ENCODE results near the gene LKAAEAR1.

LKAAEAR1 gene

DNA sequence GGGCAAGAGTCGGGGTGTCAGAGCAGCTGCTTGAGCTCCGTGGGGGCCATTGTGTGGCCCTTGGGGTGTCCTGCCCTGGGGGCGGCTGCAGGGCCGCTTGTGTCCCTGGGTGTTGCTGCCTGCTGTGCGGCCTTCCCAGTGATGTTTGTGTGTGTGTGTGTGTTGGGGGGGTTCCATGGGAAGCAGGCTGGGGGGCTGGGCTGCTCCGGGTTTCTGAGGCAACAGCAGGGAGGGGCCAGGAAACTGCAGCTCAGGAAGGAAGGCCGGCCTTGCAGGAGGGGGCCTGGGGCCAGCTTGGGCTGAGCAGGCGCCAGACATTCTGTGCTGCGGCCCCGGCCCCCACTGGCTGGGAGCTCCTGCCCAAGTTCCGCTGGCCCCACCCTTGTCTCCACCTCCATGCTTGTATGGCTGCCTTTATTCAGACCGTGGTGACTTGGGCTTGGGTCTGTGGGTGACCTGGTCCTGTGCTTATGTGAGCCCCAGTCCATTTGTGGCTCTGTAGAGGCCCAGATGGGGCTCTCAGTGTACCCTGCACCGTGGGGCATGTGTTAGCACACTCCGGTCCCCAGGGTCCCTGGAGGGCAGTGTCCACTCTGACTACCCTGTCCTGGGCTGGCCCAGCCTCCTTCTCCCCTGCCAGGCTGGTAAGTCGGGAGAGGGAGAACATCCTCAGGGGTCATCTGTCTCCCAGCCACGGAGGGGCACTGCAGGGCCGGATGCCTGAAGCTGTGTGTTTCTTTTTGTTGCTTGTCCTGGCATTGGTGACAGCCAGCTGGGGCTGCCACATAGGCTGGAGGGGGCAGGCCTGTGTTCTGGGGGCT is 30.1 kb downstream of the LKAAEAR1 start:
- no peaks in the 10 kb centered on the region for H3K36me3 Mint-ChIP-seq (ENCODE audit: low read depth)
- peaks cover 17% of the 10 kb centered on the region for H3K27me3 Mint-ChIP-seq (ENCODE audit: low read depth)
- H3K4me3 Mint-ChIP-seq = no peak overlapping the region
- no peak for DNase-seq (ENCODE audit: low spot score)
- H3K9me3 Mint-ChIP-seq = no peaks in the 10 kb centered on the region
- H3K4me1 Mint-ChIP-seq (ENCODE audit: low read depth) = peaks cover 11% of the 10 kb centered on the region
- no peak overlapping the region for H3K27ac Mint-ChIP-seq

DNA sequence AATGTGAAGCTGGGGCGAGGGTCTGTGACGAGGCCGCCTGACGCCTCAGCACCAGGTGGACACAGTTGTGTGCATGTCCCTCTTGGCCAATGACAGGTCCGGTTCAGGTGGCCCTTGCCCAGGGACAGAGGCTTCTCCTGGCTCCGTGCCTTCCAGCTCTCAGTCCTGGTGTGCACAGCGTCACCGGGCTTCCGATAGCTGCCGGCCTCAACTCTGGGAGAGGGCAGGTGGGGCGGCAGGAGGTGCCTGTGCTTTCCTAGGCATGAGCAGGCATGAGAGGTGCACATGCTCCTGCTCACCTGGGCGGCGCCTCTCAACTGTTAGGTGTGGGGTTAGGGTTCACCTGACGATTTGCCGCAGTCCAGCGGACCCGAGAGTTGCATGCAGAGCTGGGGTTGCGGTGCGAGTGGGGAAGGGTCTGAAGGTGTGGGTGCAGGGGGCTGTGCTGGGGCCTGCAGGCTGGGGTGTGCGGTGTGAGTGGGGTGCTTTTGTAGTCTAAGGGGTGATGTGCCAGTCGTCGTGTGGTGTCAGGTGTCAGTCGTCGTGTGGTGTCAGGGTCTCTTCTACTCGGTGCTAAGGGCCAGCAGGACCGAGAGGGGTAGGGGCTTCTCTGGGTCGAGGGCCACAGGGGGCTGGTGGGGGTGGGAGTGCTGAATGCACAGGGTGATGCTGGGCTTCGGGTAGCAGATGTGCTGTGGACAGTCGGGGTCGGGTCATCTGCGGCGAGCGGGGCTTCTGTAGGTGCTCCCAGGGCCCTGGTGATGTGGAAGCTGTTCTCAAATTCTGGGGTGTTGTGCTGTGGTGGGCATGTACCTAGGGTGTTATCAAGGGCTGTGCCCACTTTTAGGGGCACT is 31.0 kb downstream of the LKAAEAR1 start:
- H3K4me3 Mint-ChIP-seq = no peak overlapping the region
- no peaks in the 10 kb centered on the region for H3K36me3 Mint-ChIP-seq (ENCODE audit: low read depth)
- H3K4me1 Mint-ChIP-seq (ENCODE audit: low read depth) = peaks cover 10% of the 10 kb centered on the region
- peak overlapping the region; percentile 19 for H3K27ac Mint-ChIP-seq
- H3K9me3 Mint-ChIP-seq = no peaks in the 10 kb centered on the region
- no peak for DNase-seq (ENCODE audit: low spot score)
- peaks cover 18% of the 10 kb centered on the region for H3K27me3 Mint-ChIP-seq (ENCODE audit: low read depth)

DNA sequence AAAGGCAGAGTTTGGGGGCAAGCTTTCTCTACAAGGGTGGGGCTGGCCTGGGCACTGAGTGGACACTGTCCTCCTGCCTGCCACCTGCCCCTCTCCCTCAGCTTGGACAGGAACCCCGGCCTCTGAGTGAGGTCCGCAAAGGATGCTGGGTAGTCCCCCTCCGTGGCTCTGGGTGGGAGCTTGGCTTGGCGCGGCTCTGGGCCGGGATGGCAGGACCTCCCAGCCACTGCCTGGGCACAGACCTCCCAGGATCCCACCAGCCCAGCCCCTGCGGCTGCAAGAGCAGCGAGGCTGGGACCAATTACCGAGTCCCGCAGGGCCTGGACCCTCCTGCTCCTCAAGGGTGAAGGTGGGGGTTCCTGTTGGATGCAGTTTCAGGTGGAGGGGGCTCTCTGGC is 31.9 kb downstream of the LKAAEAR1 start:
- H3K4me1 Mint-ChIP-seq (ENCODE audit: low read depth) = peaks cover 8% of the 10 kb centered on the region
- H3K36me3 Mint-ChIP-seq (ENCODE audit: low read depth) = no peaks in the 10 kb centered on the region
- H3K4me3 Mint-ChIP-seq = no peak overlapping the region
- no peaks in the 10 kb centered on the region for H3K9me3 Mint-ChIP-seq
- no peak for DNase-seq (ENCODE audit: low spot score)
- H3K27me3 Mint-ChIP-seq (ENCODE audit: low read depth) = peaks cover 24% of the 10 kb centered on the region
- no peak overlapping the region for H3K27ac Mint-ChIP-seq

DNA sequence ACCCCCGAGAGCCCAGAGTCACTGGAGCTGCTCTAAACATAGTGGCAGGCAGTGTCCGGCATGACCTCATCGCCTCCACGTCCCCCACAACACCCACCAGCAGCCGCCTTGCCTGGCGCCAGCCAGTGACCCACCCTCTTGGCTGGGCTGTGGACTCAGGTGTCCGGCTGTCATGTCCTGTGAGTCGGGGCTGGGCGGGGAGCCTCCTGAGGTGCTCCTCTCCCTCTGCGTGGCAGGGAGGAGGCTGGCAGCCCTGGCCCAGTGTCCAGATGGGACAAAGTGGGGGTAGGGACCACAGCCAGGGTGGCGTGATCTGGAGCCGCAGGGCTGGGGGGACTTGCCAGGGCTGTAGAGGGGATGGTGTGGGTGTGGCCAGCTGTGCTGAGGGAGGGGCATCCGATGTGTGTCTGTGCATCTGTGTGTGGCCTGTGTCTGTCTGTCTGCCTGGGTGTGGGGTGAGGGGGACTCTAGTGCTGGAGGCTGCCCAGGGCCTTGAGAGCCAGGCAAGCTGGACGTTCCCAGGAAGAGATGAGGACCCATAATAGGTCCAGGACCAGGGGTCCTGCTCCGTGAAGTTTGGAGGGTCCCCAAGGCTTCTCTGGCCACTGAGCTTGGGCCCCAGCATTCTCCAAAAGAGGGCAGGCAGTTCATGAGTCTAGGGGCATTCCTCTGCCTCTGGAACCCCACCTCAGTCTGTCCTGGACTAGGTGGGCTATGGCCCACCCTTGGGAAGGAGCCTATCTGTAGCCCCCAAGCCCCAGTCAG is 32.5 kb downstream of the LKAAEAR1 start:
- H3K36me3 Mint-ChIP-seq (ENCODE audit: low read depth) = no peaks in the 10 kb centered on the region
- peaks cover 30% of the 10 kb centered on the region for H3K27me3 Mint-ChIP-seq (ENCODE audit: low read depth)
- no peak overlapping the region for H3K27ac Mint-ChIP-seq
- DNase-seq (ENCODE audit: low spot score) = no peak
- peaks cover 4% of the 10 kb centered on the region for H3K4me1 Mint-ChIP-seq (ENCODE audit: low read depth)
- no peaks in the 10 kb centered on the region for H3K9me3 Mint-ChIP-seq
- H3K4me3 Mint-ChIP-seq = no peak overlapping the region

DNA sequence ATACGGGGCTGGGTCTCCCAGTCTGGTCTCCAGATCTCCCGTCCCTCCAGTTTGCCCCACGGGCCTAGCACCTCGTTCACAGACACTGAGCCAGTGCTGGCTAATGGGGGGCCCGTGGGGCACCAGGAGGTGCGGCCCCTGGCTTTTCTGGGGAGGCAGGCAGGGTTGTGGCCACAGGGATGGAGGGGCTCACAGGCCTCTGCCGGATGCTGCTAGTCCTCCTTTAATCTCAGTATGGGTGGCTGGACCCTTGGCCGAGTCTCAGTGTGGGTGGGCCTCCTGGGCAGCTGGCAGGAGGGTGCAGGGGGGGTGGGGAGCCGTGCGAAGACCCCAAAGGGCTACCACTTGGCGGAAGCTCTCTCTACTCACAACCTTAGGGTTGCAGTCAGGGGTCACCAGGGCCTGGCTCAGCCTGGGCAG is 33.2 kb downstream of the LKAAEAR1 start:
- Mint-ChIP-seq H3K4me1 (ENCODE audit: low read depth) (peaks cover 6% of the 10 kb centered on the region), H3K4me3 (no peak overlapping the region), H3K27ac (no peak overlapping the region), H3K27me3 (ENCODE audit: low read depth) (peaks cover 37% of the 10 kb centered on the region), H3K36me3 (ENCODE audit: low read depth) (no peaks in the 10 kb centered on the region), H3K9me3 (no peaks in the 10 kb centered on the region)
- no peak for DNase-seq (ENCODE audit: low spot score)

DNA sequence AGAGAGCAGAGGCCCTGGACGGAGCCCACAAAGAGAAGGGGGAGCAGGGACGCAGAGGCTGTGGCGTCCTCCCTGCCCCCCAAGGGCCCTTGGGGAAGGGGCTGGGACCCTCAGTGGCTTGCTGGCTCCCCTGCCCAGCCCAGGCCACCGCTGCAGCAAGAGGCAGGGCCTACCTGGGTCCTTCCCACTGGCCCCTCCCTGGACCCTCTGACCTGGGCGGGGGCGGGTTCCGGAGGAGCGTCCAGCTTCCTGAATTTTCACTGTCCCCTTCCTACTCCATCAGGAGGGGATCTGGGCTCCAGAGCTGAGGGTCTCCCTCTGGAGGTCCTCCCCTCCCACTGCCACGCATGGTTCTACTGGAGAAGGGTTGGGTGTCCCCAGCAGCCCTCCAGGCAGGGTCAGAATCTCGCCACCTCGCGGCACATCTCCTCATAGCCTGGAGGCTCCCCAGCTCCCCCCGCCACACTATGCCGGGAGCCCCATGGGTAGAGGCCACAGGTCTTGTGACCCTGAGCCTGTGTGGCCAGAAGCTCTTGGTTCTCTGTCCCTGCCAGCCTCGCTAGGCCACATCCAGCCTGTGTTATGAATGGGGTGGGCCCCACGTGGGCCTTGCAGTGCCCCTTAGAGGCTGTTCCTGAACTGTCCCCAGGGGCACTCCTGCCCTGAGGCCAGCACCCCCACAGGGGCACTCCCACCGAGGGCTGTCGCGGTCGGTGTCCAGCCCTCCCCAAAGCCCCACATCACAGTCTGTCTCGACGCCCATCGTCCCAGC is 33.8 kb downstream of the LKAAEAR1 start:
- Mint-ChIP-seq H3K4me1 (ENCODE audit: low read depth) (peaks cover 10% of the 10 kb centered on the region), H3K4me3 (peak overlapping the region; percentile 48), H3K27me3 (ENCODE audit: low read depth) (peaks cover 41% of the 10 kb centered on the region), H3K27ac (no peak overlapping the region), H3K9me3 (no peaks in the 10 kb centered on the region), H3K36me3 (ENCODE audit: low read depth) (no peaks in the 10 kb centered on the region)
- DNase-seq (ENCODE audit: low spot score) = no peak

DNA sequence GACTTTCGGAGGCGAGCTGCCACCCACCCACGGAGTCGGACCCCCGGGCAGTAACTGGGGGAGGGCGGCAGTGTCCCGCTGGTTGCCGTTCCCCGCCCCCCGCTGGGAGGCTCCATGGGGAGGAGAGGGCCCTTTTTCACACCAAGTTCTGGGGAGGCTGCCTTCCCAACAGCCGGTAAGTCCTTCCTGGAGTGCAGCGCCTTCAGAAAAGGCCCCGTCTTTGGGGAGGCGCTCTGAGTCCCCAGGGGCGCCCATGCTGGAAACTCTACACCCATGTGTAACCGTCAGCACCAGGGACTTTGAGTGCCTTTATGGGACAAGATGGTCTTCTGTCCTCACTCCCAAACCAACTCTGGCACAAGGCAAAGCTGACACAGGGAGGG is 34.3 kb downstream of the LKAAEAR1 start:
- Mint-ChIP-seq H3K4me3 (peak overlapping the region; percentile 54), H3K27me3 (ENCODE audit: low read depth) (peaks cover 43% of the 10 kb centered on the region), H3K36me3 (ENCODE audit: low read depth) (no peaks in the 10 kb centered on the region), H3K9me3 (no peaks in the 10 kb centered on the region), H3K27ac (no peak overlapping the region), H3K4me1 (ENCODE audit: low read depth) (peaks cover 10% of the 10 kb centered on the region)
- no peak for DNase-seq (ENCODE audit: low spot score)

DNA sequence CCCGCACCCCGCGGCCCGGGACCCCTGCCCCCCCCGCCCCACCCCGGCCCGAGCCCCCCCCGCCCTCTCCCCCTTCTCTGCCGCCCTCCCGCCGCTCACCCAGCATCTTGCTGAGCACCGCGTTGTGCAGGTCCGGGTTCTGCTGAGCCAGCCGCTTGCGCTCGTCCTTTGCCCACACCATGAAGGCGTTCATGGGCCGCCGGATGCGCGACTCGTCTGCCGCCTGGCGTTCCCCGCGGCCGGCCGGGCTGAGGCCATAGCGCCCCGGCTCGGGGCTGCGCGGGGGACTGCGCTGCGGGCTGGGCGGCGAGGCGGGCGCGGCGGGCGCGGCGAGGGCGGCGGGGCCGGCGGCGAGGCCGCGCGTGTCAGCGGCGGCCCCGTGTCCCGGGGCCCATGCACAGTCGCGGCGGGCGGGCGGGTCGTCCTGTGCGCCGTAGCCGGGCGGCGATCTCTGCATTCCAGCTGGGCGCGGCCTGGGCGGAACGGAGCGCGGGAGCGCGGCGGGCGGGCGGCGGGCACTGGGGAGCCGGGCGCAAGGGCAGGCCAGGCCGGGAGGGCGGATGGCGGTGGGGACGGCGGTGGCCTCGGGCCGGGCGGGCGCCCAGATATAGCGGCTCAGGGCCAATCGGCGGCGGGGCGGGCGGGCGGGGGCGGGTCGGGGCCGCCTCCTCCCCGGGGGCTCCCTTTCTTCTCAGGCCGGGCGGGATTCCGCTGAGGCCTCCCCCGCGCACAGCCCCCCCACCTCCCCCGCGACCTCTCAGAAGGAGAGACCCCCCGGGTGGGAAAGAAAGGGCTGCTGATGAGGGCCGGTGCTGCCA is 34.9 kb downstream of the LKAAEAR1 start, which contains the start of gene SOX18:
Gene SOX18, minus strand, starts transcription at position 580 of the 818 bp plus-strand sequence. Its CDS starts 123 bp downstream, at position 457.
- Mint-ChIP-seq H3K36me3 (ENCODE audit: low read depth) (no peaks in the 10 kb centered on the region), H3K4me1 (ENCODE audit: low read depth) (peaks cover 12% of the 10 kb centered on the region), H3K27me3 (ENCODE audit: low read depth) (peaks cover 43% of the 10 kb centered on the region), H3K9me3 (no peaks in the 10 kb centered on the region), H3K27ac (no peak within 1 kb of the TSS), H3K4me3 (peak within 1 kb of the TSS; percentile 54)
- peak; percentile 33 for DNase-seq (ENCODE audit: low spot score)

DNA sequence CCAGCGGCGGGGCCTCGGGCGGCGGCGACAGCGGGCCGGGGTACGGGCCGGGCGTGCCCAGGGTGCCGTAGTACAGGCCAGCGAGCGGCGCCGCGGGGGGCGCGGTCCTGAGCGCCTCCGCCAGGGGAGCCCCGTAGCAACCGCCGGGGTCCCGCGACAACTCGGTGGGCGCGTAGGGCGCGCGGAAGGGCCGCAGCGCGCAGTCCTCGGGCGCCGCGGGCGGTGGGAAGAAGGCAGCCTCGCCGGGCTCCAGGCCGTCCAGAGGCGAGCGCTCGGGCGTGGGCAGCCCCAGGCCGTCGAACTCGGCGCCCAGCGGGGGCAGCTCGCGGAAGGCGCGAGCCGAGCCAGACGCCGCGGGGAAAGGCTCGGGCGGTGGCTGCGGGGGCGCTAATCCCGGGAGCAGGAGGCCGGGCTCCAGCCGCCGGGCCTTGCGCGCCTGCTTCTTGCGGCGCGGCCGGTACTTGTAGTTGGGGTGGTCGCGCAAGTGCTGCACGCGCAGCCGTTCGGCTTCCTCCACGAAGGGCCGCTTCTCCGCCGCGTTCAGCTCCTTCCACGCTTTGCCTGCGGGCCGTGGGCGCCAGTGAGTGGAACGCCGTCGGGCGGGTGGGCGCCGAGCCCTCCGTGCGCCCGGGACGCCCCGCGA is 35.7 kb downstream of the LKAAEAR1 start:
- H3K27me3 Mint-ChIP-seq (ENCODE audit: low read depth) = peaks cover 43% of the 10 kb centered on the region
- no peak overlapping the region for H3K4me3 Mint-ChIP-seq
- H3K27ac Mint-ChIP-seq = no peak overlapping the region
- peaks cover 15% of the 10 kb centered on the region for H3K4me1 Mint-ChIP-seq (ENCODE audit: low read depth)
- DNase-seq (ENCODE audit: low spot score) = no peak
- no peaks in the 10 kb centered on the region for H3K36me3 Mint-ChIP-seq (ENCODE audit: low read depth)
- no peaks in the 10 kb centered on the region for H3K9me3 Mint-ChIP-seq

DNA sequence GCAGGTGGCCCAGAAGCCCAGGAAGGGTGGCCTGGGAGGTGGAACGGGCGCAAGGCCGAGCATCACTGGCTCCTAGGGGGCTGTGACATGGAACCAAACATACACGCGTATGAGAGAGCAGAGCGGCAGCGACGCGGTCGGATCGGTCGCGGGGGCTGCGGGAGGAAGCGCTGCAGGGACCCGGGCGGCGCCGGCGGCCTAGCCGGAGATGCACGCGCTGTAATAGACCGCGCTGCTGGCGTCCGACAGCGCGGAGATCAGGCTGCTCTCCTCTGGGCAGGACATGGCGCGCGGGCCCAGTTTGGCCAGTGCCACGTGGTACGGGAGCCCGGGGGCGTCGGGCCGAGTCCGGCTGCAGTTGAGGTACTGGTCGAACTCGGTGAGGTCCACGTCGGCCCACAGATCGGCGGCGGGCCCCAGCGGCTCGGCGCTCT is 36.2 kb downstream of the LKAAEAR1 start:
- Mint-ChIP-seq H3K27me3 (ENCODE audit: low read depth) (peaks cover 43% of the 10 kb centered on the region), H3K4me1 (ENCODE audit: low read depth) (peaks cover 16% of the 10 kb centered on the region), H3K9me3 (no peaks in the 10 kb centered on the region), H3K4me3 (no peak overlapping the region), H3K36me3 (ENCODE audit: low read depth) (no peaks in the 10 kb centered on the region), H3K27ac (no peak overlapping the region)
- no peak for DNase-seq (ENCODE audit: low spot score)

DNA sequence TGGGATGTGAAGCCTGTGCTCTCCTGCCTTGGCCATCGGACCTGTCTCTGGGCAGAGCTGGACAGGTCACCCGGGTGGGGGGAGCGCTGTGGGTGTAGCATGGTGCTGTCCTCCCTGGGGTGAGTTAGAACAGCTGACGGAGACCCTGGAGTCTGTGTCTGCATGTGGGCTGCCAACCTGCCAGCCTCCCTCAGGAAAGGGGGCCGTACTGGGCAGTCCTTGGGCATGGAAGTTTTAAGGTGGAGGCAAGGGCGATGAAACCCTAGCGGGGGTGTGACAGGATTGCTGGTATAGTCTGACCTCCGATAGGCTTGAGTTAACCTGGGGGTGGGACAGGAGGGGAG is 37.2 kb downstream of the LKAAEAR1 start:
- Mint-ChIP-seq H3K27ac (no peak overlapping the region), H3K4me1 (ENCODE audit: low read depth) (peaks cover 16% of the 10 kb centered on the region), H3K4me3 (no peak overlapping the region), H3K9me3 (no peaks in the 10 kb centered on the region), H3K36me3 (ENCODE audit: low read depth) (no peaks in the 10 kb centered on the region), H3K27me3 (ENCODE audit: low read depth) (peaks cover 42% of the 10 kb centered on the region)
- DNase-seq (ENCODE audit: low spot score) = no peak

DNA sequence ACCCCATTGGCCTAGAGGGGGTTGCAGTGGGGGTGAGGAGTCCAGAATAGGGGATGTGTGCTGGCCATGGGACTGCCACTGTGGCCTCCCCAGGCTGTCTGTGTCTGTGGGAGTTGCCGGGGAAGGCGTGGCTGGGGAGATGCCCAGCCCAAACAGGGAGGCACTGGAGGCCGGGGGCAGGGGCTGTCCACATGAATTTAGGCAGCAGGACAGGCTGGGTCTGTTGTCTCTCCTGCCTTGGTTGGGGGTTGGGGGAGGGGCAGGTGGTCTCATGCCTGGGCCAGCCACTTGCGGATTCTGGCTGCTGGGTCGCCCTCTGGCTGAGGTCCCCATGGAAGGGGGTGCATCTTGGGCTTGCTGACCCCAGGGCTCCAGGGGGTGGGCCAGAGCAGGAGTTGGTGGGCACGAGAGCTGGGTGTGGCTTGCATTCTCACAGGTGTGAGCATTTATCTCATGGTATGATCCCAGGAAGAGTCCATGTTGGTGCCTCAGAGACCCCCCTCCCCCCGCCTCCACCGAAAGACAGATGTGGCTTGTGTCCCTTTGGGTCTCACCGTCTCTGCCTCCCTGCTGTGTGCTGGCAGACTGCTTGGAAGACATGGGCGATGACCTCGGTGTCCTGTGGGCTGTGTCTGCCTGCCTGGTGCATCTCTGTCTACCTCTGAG is 38.7 kb downstream of the LKAAEAR1 start:
- Mint-ChIP-seq H3K27ac (no peak overlapping the region), H3K9me3 (no peaks in the 10 kb centered on the region), H3K27me3 (ENCODE audit: low read depth) (peaks cover 32% of the 10 kb centered on the region), H3K4me1 (ENCODE audit: low read depth) (peaks cover 18% of the 10 kb centered on the region), H3K4me3 (no peak overlapping the region), H3K36me3 (ENCODE audit: low read depth) (no peaks in the 10 kb centered on the region)
- DNase-seq (ENCODE audit: low spot score) = no peak
